Fibroblast of skin of scalp (primary cell): ENCODE results near the gene STXBP2. TPM values are rescaled to one million over a fixed set of nuclear protein-coding genes. Genes with fewer than 3 reads are reported as not detected.

Source experiments
- DNase-seq: peaks from one replicate; pipeline ENCODE4 v3.0.0-alpha.2; 2013
- polyA plus RNA-seq, 2 experiments: library from polyadenylated mRNA; unstranded; fragments of 120-200 nt; gene quantifications; one replicate each; pipeline ENCODE4 v1.2.1, GENCODE V29; 2013; ENCODE audit not compliant: insufficient read length in 2 of 2

Gene STXBP2
- 3.3 TPM for polyA plus RNA-seq (2013, experiment 1 of 2; ENCODE audit: insufficient read length)
- polyA plus RNA-seq (2013, experiment 2 of 2; ENCODE audit: insufficient read length): 4.0 TPM

- no peak for DNase-seq
Measured at GRCh38 chr19:7636691-7637373, at the start of gene STXBP2. Gene STXBP2, plus strand, starts transcription at chr19:7637110. Its CDS starts 40 bp downstream, at chr19:7637150.

- DNase-seq: no peak
Measured at GRCh38 chr19:7589822-7590221, 47.1 kb upstream of the STXBP2 start.

GRCh38 chr19:7590256-7590655 lies 46.7 kb upstream of the STXBP2 start:
- DNase-seq: no peak

GRCh38 chr19:7595466-7596133 lies 41.3 kb upstream of the STXBP2 start, which contains the start of gene CAMSAP3:
Gene CAMSAP3, plus strand, starts transcription at chr19:7595863. Its CDS starts 140 bp downstream, at chr19:7596003.
- DNase-seq: peak; percentile 11

- DNase-seq: no peak
Measured at GRCh38 chr19:7596211-7596937, 40.5 kb upstream of the STXBP2 start.

GRCh38 chr19:7597689-7598088 lies 39.2 kb upstream of the STXBP2 start:
- DNase-seq: no peak

GRCh38 chr19:7598180-7598579 lies 38.7 kb upstream of the STXBP2 start:
- DNase-seq: no peak

- DNase-seq: no peak
Measured at GRCh38 chr19:7600721-7601120, 36.2 kb upstream of the STXBP2 start.

GRCh38 chr19:7602240-7602934 lies 34.5 kb upstream of the STXBP2 start:
- no peak for DNase-seq

GRCh38 chr19:7602935-7603497 lies 33.9 kb upstream of the STXBP2 start:
- DNase-seq: no peak

- no peak for DNase-seq
Measured at GRCh38 chr19:7603919-7604318, 33.0 kb upstream of the STXBP2 start.

GRCh38 chr19:7605490-7606222 lies 31.3 kb upstream of the STXBP2 start:
- DNase-seq: no peak

- no peak for DNase-seq
Measured at GRCh38 chr19:7606289-7606688, 30.6 kb upstream of the STXBP2 start.

- DNase-seq: no peak
Measured at GRCh38 chr19:7607212-7607873, 29.6 kb upstream of the STXBP2 start.

GRCh38 chr19:7607874-7608560 lies 28.9 kb upstream of the STXBP2 start:
- DNase-seq: no peak

GRCh38 chr19:7610491-7611240 lies 26.2 kb upstream of the STXBP2 start:
- DNase-seq: no peak

GRCh38 chr19:7611541-7612279 lies 25.2 kb upstream of the STXBP2 start:
- DNase-seq: no peak

- no peak for DNase-seq
Measured at GRCh38 chr19:7612282-7613274, 24.3 kb upstream of the STXBP2 start.
